GM21576 (cell line): ENCODE measurements around the gene RBFOX1.

Source experiments
- ATAC-seq: cut with Tn5 transposase; IDR thresholded peaks from one replicate; pipeline ENCODE4 v1.9.1; 2021; ENCODE audit warnings: mild to moderate bottlenecking, moderate library complexity; ENCODE audit not compliant: unreplicated experiment

RBFOX1 gene

DNA sequence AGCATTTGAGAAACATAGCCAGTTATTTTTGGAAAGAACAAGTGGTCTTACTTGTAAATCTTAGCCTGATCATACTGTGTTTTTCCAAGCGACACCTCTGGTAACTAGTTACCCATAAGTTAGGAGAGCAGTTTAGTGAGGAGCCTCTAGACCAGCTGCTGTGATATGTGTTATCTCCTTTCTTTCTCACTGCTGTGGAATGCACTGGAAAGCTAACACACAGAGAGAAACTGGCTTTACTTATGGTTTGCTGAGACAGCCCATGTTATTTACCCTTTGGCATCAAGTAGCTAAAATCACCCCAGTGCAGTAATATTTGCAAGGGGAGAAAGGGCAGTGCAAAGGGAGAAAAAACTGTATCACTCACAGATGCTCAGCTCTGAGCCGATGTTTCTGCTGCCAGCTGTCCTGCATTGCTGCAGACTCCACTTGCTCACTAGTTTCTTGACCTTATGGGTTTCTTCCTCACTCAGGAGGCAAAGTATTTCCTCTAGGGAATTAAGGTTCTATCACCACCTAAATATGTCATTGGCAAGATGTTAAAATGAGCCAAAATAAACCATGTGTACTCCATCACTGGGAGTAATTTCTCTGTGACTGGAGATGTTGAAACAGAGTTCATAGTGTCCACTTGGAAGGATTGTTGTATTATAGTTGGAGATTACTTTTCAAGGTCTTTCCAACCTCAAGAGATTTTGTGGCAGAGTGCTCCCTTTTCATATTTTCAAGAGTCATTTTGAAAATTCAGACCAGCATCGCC is 2.3 kb downstream of the RBFOX1 start:
- ATAC-seq = no peak

DNA sequence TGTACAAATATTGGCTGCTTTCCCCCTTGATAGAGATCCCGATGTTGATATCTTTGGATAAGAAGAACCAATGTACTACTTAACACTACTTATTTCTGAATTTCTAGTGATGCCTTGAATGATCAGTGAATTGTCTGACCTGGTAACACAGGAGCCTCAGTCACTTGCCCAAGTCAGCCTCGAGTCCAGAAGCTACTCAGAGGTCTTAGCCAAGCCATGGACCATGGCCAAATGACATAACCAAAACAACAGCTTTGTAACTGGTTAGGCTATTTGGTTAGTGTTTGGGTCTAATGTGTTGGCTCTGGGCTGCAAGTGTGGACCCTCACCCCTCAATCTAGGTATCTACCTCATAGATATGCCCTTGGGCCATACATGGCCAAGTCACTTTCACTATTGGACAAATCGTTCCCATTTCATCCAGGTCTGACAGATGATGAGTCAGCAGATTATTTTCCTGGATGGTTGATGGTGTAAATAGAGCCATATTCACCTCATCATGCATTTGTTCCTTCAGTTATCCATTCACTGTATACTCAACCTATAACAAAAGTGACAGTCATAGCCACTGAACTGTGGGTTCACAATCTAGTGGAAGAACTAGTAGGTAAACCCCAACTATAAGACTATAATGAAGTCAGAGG is 3.5 kb downstream of the RBFOX1 start:
- no peak for ATAC-seq

DNA sequence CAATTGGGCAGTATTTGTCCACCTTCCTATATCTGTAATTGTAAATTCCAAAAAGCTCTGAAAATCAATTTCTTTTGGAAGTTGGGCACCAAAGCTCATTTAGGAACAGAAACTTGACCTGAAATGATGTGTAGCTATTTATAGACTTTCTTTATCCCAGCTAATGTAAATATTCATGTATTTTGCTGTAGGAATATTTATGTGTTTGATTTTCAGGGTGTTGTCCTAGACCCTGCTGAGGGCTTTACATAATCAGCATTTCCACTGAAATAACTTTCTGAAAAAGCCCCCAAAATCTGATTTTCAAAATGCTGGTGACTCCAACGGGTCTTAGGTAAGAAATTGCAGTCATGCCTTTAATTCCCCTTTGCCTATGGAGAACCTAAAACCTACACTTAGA is 4.1 kb downstream of the RBFOX1 start:
- no peak for ATAC-seq

DNA sequence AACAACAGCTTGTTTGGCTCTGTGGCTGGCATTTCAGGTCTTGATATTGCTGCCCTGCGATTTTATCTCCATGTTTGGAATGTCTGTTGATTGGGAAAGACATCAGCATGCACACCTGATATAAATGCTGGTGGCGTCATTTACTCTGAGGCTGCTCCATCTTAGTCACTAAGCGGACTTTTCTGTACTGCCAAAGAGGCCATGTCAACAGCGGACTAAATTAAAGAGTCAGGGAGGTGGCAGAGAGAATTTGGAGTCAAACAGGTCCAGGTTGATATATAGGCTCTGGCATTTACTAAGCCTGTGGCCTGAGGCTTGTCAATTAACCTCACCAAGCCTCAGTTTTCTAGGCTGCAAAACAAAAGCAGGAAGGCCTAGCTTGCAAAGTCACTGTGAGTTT is 6.2 kb downstream of the RBFOX1 start:
- ATAC-seq = no peak

DNA sequence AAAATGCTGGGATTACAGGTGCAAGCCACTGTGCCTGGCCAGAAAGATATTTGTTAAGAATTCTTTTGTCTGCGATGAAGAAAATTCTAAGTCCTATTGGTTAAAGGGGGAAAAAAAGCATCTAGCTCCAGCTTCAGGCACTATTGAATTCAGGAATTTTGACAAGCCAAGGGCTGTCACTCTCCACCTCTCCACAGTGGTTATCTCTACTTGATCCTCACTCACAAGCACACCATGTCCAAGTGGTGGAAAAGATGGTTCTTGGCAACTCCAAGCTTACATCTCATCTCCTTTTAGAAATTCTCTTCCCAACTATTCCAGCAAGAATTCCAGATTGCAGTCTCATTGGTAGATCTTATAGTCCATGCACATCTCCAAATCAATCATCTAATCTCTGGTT is 7.1 kb downstream of the RBFOX1 start:
- ATAC-seq = no peak

DNA sequence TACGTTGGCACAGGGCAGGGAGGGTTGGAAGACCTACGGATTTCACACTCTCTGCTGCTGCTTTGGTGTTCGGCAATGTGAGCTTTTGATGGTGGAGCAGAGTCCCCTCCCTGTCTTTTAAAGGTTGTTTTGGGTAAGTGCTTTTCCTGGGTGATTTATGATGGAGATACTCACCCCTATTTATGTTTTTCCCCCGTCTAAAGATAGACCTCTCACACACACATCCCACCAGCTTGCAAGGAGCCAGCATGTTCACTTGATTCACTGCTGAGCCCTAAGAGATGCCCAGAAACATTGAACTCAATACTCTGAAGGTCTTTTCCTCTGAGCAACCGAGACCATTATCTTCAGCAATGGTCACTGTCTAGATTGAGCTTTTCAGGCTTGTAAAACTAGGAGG is 8.3 kb downstream of the RBFOX1 start:
- ATAC-seq = no peak

DNA sequence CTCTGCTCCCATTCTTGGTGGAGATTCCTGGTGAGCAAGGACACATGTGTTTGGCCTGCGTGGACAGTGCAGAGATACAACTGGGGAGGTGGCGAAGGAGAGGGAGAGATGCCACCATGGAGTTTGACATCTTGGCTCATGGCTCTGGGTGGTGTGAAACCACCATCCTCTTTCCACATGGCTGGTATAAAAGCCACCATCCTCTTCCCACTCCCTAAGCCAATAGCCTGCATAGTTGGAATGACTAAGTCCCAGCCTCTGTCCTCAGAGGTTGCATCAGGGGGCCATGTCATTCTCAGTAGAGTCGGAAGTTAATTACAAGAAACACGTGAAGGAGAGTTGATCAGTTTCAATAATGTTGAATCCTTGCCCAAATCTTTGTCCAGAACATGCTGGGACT is 10.0 kb downstream of the RBFOX1 start:
- ATAC-seq = no peak

DNA sequence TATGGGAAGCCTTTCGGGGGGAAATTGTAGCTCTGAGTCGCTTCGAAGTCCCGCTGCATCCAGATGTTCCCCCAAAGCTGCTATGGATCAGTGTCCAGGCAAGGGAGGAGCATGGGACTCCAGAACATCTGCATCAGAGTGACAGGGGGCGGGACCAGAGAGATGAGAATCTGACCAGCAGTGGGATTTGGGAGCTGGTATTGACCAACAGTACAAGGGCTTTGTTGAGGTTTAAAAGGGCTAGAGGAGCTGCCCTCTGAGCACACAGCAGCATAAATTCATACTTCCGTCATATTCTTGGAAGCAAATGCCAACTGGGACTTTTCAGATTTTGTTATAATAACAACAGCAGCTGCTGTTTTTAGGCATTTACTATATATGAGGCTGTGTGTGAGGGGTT is 10.6 kb downstream of the RBFOX1 start:
- ATAC-seq = no peak

DNA sequence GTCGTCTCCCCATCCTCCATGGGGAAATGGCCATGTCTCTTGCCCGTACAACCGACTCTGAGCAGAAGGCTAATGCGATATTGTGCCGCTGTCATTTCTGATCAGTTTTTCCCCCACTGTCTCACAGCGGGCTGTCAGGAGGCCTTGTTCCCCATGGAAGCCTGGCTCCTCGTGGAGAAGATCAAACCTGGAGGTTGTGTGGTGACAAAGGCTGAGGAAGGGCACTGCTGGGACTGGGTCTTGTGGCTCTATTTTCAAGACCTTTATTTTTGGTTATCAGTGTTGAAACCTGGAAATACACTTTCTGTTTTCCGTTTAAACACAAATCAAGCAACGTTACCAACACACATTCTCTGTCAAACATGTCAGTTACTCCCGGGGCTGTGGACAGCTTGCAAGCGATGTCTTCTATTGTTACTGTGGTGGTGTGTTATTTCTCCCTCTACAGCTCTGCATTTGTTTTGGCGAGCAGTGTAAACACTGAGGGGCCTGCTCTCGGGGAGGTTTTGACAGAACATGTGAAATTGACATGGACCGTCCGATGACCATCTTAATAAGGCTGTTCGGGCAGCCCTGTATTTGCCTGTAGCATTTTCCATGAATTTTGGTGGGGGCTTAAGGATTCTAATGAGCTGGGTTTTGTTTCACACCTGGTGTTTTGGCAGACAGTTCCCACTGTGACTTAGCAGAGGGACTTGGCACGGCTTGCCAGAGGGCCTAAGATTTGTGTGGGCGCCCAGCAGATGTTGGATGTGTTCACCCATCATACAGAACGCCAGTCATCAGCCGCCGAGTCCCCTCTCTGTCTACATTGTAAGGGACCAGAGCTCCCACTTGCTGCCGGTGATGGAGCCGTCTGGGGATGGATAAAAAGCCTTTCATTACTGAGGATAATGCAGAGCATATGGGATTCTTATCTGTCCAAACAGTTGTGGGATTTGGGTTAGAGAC is 12.5 kb downstream of the RBFOX1 start:
- no peak for ATAC-seq

DNA sequence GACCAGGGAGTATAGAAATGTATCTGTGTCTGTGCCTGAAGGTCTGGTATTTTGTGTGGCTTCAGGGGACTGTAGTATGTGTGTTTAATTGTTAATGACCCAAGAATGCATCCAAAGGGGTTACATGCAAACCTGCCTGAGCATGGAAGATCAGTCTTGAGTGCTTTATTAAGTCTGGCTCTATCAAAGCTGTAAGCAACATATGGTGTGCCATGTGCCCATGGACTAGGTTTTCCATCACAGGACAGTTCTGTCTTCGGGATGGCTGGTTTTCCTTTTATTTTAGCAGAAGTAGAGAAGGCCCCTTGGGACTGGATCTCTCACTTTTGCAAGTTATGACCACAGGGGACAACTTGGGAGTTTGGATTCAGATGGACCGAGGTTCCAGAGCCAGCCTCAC is 18.2 kb downstream of the RBFOX1 start:
- no peak for ATAC-seq

DNA sequence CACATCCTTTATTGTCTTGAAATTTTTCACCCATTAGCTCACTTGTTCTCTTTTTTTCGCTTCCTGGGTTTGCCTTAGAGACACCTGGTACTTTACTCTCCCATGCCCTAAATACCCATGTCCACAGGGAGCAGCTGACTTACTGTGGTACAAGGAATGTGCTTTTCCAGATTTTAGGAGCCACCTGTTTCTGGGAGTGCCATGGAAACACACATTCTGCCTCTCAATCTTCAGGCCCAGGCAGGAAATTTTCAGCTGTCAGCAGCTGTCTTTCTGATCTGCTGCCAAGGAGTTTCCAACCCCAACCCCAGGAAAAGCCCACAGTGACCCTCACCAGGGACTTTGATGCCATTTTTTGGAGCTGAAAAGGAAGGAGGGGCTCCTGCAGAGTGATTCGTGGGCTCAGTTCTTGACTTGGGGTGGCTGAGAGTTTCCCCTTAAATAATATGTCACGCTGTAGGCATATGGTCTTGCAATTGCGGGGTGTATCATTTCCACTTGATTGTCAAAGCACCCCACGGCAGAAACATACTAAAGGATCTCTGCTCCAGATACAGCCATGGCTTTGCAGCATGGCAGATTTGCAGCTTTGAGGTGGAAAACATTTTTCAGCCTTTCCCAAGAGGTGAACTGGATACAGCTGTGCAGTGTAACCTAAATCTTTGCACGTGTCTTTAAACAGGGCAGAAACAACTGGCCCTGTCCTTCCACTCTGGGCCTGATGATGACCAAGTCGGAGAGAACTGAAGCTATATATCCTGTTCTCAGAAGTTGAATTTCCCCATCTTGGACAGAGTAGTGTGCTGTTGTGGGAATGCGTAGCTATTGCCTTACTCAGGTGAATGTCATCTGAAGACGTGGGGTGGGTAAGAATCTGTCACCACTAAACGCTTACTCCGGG is 19.2 kb downstream of the RBFOX1 start:
- ATAC-seq = no peak

DNA sequence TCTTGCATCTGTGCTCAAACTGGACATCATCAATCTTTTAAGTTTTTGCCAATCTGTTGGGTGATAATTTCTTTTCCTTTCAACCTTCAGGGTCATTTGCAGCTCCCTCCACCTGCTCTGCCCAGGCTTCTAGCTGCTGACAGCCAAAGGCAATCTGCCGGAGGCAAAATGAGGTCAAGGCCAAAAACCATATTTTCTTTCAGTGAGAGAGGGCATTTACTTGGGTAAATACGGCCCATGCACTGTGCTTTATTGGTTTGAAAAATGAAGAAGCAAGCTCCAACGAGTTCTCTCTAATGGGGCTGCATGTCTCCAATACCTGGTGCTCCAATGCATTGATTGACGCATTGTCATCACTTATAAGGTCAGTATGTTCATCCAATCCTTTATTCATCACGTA is 23.1 kb downstream of the RBFOX1 start:
- no peak for ATAC-seq

DNA sequence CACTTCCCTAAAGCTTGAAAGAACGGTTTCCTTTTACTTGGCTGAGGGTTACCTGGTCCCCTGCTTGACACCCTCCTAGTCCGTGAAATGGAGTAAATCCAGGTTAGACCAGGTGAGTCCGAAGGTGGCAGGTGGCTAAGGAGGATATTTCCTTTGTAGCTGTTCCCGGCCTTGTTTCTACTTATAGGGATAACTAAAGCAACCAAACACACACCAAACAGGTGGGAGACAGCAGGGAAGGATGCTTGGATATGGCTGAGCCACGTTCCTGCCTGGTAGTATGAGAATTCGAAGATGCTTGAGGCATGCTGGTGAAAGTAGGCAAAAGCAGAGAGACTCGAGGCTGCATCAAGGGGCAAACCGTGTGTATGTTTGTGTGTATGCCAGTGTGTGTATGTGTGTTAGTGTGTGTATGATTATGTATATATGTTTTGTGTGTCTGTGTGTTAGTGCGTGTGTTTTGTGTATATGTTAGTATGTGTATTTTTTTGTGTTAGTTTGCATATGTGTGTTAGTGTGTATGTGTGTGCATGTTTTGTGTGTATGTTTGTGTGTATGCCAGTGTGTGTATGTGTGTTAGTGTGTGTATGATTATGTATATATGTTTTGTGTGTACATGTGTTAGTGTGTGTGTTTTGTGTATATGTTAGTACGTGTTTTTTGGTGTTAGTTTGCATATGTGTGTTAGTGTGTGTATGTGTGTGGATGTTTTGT is 28.9 kb downstream of the RBFOX1 start:
- no peak for ATAC-seq

DNA sequence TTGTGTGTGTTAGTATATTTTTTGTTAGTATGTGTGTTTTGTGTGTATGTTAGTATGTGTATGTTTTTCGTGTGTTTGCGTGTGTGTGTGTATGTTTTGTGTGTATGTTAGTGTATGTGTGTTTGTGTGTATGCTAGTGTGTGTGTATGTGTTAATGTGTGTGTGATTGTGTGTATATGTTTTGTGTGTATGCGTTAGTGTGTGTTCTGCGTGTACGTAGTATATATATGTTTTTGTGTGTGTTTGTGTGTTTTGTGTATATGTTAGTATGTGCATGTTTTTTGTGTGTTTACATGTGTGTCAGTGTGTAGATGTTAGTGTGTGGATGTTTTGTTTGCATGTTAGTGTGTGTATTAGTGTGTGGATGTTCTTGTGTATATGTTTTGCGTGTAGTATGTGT is 29.6 kb downstream of the RBFOX1 start:
- no peak for ATAC-seq

DNA sequence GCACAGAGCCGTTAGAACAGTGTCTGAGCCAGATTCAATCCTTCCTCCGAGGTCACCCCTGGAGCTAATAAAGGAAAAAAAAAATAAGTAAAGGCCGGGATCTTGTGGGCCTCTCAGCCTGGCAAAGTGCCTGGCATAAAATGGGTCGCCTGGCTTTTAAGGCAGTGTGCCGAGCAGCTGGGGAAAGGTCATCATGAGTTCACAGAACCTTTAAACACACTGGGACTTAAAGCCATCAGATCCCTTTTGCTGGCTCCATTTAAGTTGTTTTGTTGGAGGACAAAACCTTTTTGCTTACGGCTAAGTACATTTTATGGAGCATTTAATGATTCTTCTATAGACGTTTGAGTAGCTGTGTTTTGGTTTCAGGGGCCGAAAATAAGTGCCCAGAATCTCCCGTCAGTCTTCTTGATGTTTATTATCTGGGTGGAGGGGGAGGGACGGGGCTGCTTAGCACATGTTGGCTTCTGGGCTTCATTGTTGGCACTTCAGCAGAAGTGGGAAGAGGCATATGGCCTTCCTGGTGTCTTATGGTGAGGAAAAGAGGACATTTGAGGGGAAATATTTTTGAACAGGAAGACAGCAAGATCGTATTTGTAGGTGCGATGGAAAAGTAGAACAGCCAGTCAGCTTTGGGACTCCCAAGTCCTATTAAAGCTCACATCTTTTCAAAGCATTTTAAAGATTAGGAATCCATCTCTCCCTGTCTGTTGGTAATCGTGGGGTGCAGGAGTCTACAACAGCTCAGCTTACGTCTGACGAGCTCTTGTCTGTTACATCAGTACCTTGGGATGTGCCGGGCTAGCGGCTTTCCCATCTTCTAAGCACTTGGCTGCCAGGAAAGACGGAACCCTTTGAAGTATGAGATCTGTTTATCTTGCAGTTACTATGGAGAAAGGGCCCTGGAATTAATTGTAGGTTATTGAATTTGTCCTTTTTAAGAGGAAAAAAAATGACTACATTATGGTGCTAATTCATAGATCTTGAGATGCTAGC is 31.1 kb downstream of the RBFOX1 start:
- ATAC-seq = no peak

DNA sequence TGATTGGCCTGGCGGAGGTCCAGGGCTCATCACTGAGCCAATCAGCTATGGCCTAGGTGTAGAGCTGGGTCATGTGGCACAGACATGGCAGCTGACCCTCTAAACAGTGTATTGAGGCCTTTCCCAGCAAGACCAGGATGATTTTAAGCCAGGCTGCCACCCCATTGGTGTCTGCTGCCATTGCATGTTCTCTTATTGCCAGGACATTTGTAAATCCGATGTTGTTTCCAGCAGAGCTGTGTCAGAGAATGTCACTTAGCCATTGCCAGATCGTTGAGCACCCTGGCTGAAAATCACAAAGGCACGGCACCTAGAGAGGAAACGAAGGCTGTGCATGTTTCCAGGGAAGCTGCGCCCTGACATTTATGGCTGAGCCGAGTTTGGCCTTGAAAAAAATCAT is 33.4 kb downstream of the RBFOX1 start:
- no peak for ATAC-seq

DNA sequence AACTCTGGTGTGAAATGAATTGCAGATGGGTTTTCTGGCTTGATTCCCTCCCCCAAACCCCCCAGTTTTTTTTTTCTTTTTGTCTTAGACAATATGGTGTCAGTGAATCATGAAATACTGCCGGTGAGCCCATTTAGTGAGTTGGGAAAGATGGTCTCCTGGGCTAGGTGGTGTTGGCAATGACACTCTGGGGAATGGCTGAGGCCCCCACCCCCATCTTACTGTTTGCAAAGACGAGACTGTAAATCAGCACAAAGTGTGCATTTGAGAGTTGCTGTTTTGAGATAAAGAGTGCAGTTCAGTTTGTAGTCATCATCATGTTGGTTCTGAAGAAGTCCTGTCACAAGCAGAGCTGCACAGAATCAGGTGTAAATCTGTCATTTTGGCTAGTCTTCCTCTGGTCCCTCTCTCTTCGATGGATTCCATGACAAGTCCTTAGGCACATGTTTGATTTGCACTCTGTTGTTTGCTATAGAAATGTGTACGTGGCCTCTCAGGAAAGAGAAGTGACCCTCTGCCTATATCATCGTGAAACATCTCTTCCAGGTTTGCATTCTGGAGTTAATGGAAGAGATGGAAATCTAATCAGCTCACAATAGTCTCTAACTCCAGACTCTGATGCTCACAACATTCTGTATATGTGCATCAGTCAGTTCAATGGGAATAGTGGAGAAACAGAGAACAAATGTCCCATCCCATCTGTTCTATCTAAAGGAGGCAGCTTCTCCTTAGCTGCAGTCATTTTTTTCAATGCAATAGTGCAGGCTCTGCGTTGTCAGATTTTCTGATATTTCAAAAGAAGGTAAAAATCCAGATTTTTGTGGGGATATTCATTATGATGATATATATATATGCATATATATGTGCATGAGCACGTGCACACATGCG is 34.6 kb downstream of the RBFOX1 start:
- no peak for ATAC-seq

DNA sequence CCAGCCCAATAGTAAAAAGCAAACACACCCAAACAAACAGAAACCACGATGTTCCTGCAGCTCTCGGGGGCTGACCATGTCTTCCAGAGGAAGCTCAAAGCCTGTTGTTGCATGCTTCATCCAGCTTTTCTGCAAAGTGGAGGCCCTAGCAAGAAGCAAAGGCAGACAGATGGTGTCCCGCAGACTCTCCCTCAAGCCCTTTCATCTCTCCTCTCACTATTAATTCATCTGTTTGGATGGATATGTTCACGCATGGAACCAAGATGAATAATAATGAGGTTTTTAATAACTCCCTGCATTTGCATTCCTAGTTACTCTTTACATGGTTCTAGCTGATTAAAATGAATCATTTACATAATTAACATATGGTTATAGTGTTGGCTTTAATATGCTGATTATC is 36.6 kb downstream of the RBFOX1 start:
- no peak for ATAC-seq
